GM12891 (cell line): ENCODE measurements around the gene SLC1A2.

Experiments used
- POLR2A ChIP-seq: IDR thresholded peaks from 2 replicates; pipeline ENCODE4 v1.6.1; 2011; ENCODE audit warnings: low read depth, low read length, control low read depth
- POLR2AphosphoS5 ChIP-seq: IDR thresholded peaks from 2 replicates; pipeline ENCODE4 v1.6.1; 2011; ENCODE audit warnings: low read depth, low read length, control low read depth
- SPI1 ChIP-seq: IDR thresholded peaks from 2 replicates; pipeline ENCODE4 v1.6.1; 2011; ENCODE audit warnings: low read depth, low read length, control low read depth
- TAF1 ChIP-seq: IDR thresholded peaks from 2 replicates; pipeline ENCODE4 v1.6.1; 2011; ENCODE audit warnings: low read depth, low read length, control low read depth

GRCh38 chr11:35257281-35257680, 162.1 kb downstream of the SLC1A2 start:
- TF ChIP-seq POLR2A, result no peak
- TF ChIP-seq POLR2AphosphoS5, result no peak
- TF ChIP-seq TAF1, result no peak
- no peak for TF ChIP-seq SPI1
